Measurements from ENCODE around the gene HMGCS2.

GRCh38 chr1:119736649-119737039 is 32.1 kb downstream of the HMGCS2 start:
- TF ChIP-seq CTCF (IDR thresholded peaks at IDR 0.05) (no peak), EZH2 (IDR thresholded peaks at IDR 0.05; ENCODE audit: borderline replicate concordance, insufficient read depth, low read depth, low read length, poor library complexity, severe bottlenecking) (no peak)
